HFF-Myc (cell line): Measurements from ENCODE around the gene CXXC1.
"Not testable (repeated sequence)": the region's sequence is repeated elsewhere in the genome, so short reads cannot be mapped to it uniquely, and the experiment has no call there.

Source experiments
- DNase-seq: peaks from one replicate; pipeline ENCODE4 v3.0.0-alpha.2; 2011; ENCODE audit warnings: low read depth; ENCODE audit errors: extremely low read depth
- H3K4me3 ChIP-seq: replicated peaks from 2 replicates; pipeline ENCODE4 v1.5.1; 2011; ENCODE audit warnings: low read depth, mild to moderate bottlenecking, control low read depth, low read length
- TF ChIP-seq, protein P1 (sequence below): IDR thresholded peaks from 2 replicates; pipeline ENCODE4 v1.5.1; 2012; ENCODE audit warnings: mild to moderate bottlenecking, low read depth, low read length, control low read depth; ENCODE audit errors: missing control alignments

CXXC1 gene

DNA sequence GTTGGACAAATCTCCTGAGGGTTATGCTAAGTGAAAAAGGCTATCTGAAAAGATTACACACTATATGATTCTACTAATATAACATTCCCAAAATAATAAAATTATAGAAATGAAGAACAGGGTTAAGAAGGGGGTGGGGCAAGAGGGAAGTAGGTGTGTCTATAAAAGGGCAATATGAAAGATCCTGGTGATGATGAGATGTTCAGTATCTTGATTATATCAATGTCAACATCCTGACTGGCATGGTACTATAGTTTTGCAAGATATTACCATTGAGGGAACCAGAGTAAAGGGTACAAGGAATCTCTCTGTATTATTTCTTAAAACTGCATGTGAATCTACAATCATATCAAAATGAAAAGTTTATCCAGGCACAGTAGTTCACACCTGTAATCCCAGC is 37.9 kb downstream of the CXXC1 start:
- no peak for DNase-seq
- TF ChIP-seq, protein P1, sequence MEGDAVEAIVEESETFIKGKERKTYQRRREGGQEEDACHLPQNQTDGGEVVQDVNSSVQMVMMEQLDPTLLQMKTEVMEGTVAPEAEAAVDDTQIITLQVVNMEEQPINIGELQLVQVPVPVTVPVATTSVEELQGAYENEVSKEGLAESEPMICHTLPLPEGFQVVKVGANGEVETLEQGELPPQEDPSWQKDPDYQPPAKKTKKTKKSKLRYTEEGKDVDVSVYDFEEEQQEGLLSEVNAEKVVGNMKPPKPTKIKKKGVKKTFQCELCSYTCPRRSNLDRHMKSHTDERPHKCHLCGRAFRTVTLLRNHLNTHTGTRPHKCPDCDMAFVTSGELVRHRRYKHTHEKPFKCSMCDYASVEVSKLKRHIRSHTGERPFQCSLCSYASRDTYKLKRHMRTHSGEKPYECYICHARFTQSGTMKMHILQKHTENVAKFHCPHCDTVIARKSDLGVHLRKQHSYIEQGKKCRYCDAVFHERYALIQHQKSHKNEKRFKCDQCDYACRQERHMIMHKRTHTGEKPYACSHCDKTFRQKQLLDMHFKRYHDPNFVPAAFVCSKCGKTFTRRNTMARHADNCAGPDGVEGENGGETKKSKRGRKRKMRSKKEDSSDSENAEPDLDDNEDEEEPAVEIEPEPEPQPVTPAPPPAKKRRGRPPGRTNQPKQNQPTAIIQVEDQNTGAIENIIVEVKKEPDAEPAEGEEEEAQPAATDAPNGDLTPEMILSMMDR: no peak
- no peak overlapping the region for H3K4me3 ChIP-seq

DNA sequence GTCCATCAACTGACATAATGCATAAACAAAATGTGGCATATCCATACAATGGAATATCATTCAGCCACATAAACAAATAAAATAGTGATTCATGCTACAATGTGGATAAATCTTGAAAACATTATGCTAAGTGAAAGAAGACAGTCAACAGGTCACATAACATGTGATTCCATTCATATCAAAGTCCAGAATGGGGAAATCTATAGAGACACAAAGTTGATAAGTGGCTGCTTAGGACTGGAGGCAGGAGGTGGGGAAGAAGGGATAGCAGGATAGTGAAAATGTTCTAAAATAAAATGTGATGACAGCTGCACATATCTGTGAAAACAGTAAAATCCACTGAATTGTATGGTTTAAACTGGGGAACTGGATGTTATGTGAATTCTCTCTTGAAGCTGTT is 39.9 kb downstream of the CXXC1 start:
- no peak overlapping the region for H3K4me3 ChIP-seq
- no peak for DNase-seq
- TF ChIP-seq, protein P1: no peak

DNA sequence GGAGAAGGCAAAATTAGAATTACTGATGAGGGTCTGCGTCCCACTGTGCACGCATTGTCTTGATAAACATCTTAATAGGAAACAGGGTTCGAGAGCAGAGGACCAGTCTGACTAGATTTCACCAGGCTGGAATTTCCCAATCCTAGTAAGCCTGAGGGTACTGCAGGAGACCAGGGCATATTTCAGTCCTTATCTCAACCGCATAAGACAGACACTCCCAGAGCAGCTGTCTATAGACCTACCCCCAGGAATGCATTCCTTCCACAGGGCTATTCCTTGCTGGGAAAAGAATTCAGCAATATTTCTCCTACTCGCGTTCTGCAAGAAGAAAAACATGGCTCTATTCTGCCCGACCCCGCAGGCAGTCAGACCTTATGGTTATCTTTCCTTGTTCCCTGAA is 45.7 kb downstream of the CXXC1 start:
- not testable (repeated sequence) for DNase-seq, H3K4me3 ChIP-seq

DNA sequence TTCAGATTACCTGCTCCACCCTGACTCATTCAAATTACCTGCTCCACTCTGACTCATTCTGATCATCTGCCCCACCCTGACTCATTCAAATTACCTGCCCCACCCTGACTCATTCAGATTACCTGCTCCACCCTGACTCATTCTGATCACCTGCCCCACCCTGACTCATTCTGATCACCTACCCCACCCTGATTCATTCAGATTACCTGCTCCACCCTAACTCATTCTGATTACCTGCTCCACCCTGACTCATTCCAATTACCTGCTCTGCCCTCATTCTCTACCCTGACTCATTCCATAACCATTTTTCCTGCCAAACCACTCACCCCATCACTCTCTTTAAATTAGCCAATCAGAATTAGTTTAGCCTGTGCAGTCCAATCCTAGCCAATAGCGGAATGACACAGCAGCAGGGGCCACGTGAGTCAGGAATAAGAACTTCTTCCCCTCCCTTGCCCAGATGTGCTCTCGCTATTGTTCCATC is 47.4 kb downstream of the CXXC1 start:
- no peak for DNase-seq
- TF ChIP-seq, protein P1: no peak
- no peak overlapping the region for H3K4me3 ChIP-seq

DNA sequence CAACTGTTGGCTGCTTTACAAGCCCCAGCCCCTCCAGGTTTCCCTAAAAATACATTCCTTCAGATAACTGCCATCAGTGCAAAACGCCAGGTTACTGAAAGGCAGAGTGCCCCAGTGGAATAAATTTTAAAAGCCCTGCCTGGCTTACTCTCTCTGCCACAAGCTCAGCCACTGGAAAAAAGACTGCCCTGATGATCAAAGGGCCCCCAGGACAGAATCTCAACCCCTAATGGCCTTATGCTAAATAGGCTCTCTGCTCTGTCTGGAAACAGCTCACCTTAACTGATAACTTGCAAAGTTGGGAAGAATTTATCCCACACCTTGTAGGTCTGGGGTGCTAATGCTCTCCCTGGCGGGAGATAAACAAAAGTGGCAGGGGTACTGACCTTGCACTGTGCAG is 55.1 kb downstream of the CXXC1 start:
- no peak for DNase-seq
- TF ChIP-seq, protein P1: no peak
- no peak overlapping the region for H3K4me3 ChIP-seq
